ENCODE measurements around the gene MIX23. TPM values are rescaled to one million over a fixed set of nuclear protein-coding genes. Genes with fewer than 3 reads are reported as not detected.
A peak's percentile ranks its signal among the peaks of the same experiment; 100 is the strongest.

MIX23 gene
- total and polyA plus RNA-seq, 10 donors = 18.4 to 32.9 (median 22.2) TPM

GRCh38 chr3:122332551-122332950, 50.5 kb downstream of the MIX23 start:
- H3K4me1 ChIP-seq = no peaks in the 10 kb centered on the region
- H3K27me3 ChIP-seq (replicated peaks in 1 of 7) = peaks cover 0 to 7% (median 0%) of the 10 kb centered on the region in 7 donors
- intact Hi-C loops (cut with DNase I; ENCODE audit: low total_unique reads) = no loop called here
- TF ChIP-seq POLR2AphosphoS5 (IDR thresholded peaks at IDR 0.05) (no peak), CTCF (IDR thresholded peaks at IDR 0.05 in 8 of 11, conservative IDR thresholded peaks at IDR 0.05 in 3 of 11) (no peak), POLR2A (IDR thresholded peaks at IDR 0.05) (no peak)
- H3K36me3 ChIP-seq = peaks cover 0 to 13% (median 0%) of the 10 kb centered on the region in 6 donors
- H3K27ac ChIP-seq = no peak overlapping the region
- 84 to 98% (median 94%) methylated on average over 8 of the region's 8 CpGs for WGBS, 5 donors
- no peaks in the 10 kb centered on the region for H3K9me3 ChIP-seq
- no peak for DNase-seq
- H3K4me3 ChIP-seq = no peak overlapping the region

GRCh38 chr3:122331886-122332285, 51.1 kb downstream of the MIX23 start:
- H3K27ac ChIP-seq = no peak overlapping the region
- H3K4me1 ChIP-seq = no peaks in the 10 kb centered on the region
- no peaks in the 10 kb centered on the region for H3K9me3 ChIP-seq
- TF ChIP-seq POLR2AphosphoS5 (IDR thresholded peaks at IDR 0.05) (no peak), CTCF (IDR thresholded peaks at IDR 0.05 in 8 of 11, conservative IDR thresholded peaks at IDR 0.05 in 3 of 11) (no peak), POLR2A (IDR thresholded peaks at IDR 0.05) (no peak)
- 80 to 86% (median 85%) methylated on average over 4 of the region's 4 CpGs for WGBS, 5 donors
- no peak overlapping the region for H3K4me3 ChIP-seq
- H3K36me3 ChIP-seq = peaks cover 0 to 11% (median 0%) of the 10 kb centered on the region in 6 donors
- intact Hi-C loops (cut with DNase I; ENCODE audit: low total_unique reads) = no loop called here
- H3K27me3 ChIP-seq (replicated peaks in 1 of 7) = peaks cover 0 to 7% (median 0%) of the 10 kb centered on the region in 7 donors
- no peak for DNase-seq

GRCh38 chr3:122325769-122326168, 57.3 kb downstream of the MIX23 start:
- Histone ChIP-seq H3K27me3 (replicated peaks in 1 of 7) (no peaks in the 10 kb centered on the region), H3K4me3 (peak overlapping the region in 3 of 8 donors; percentile 3 to 50 (median 30)), H3K27ac (peak overlapping the region in 4 of 8 donors; percentile 16 to 81 (median 74)), H3K9me3 (peaks cover 0 to 2% (median 0%) of the 10 kb centered on the region in 8 donors), H3K36me3 (no peaks in the 10 kb centered on the region), H3K4me1 (no peaks in the 10 kb centered on the region)
- WGBS, 5 donors = 70 to 90% (median 82%) methylated on average over 3 of the region's 3 CpGs
- intact Hi-C loops (cut with DNase I; ENCODE audit: low total_unique reads) = no loop called here
- TF ChIP-seq CTCF (IDR thresholded peaks at IDR 0.05 in 8 of 11, conservative IDR thresholded peaks at IDR 0.05 in 3 of 11) (no peak), POLR2AphosphoS5 (IDR thresholded peaks at IDR 0.05) (no peak), POLR2A (IDR thresholded peaks at IDR 0.05) (no peak)
- no peak for DNase-seq

- Histone ChIP-seq H3K27me3 (replicated peaks in 1 of 7) (no peaks in the 10 kb centered on the region), H3K9me3 (peaks cover 0 to 11% (median 7%) of the 10 kb centered on the region in 8 donors), H3K4me1 (no peaks in the 10 kb centered on the region), H3K27ac (peak within 1 kb of the TSS in 6 of 8 donors; percentile 16 to 81 (median 56)), H3K36me3 (no peaks in the 10 kb centered on the region), H3K4me3 (peak within 1 kb of the TSS in 5 of 8 donors; percentile 2 to 50 (median 22))
- WGBS, 5 donors = 46 to 64% (median 50%) methylated on average over 6 of the region's 6 CpGs
- TF ChIP-seq CTCF (IDR thresholded peaks at IDR 0.05 in 8 of 11, conservative IDR thresholded peaks at IDR 0.05 in 3 of 11) (no peak), POLR2A (IDR thresholded peaks at IDR 0.05) (no peak), POLR2AphosphoS5 (IDR thresholded peaks at IDR 0.05) (no peak)
- intact Hi-C loops (cut with DNase I; ENCODE audit: low total_unique reads) = no loop called here
- no peak for DNase-seq
Measured at GRCh38 chr3:122324871-122325323, 58.1 kb downstream of the MIX23 start, which contains the start of gene CSTA. CSTA (plus strand) TSS chr3:122325248; CDS start chr3:122325293, 45 bp downstream.

Measured in spleen (tissue), 11 donors.